Tibial nerve (tissue), 4 donors: Measurements from ENCODE around the gene RENBP.

Source experiments
- CTCF ChIP-seq, 5 experiments: fragments of 200-600 bp in 3 of 5; fragments of 450-650 bp in 2 of 5; sonication (generic) in 3 of 5; IDR thresholded peaks; one replicate each; pipeline ENCODE4 v1.5.1; 2016 to 2019; ENCODE audit warnings: antibody characterized with exemption in 5 of 5, mild to moderate bottlenecking in 3 of 5, moderate library complexity in 2 of 5
- EP300 ChIP-seq, 2 donors: sonication (generic); formaldehyde crosslinking; IDR thresholded peaks; one replicate each; pipeline ENCODE4 v1.6.1; 2017; ENCODE audit warnings: antibody characterized with exemption in 2 of 2, mild to moderate bottlenecking in 1 of 2
- POLR2A ChIP-seq, 2 donors: fragments of 450-650 bp; IDR thresholded peaks; one replicate each; pipeline ENCODE4 v1.6.1; 2017; ENCODE audit warnings: antibody characterized with exemption in 2 of 2, mild to moderate bottlenecking in 2 of 2, moderate library complexity in 2 of 2

- TF ChIP-seq CTCF (IDR thresholded peaks at IDR 0.05) (no peak), POLR2A (IDR thresholded peaks at IDR 0.05) (no peak), EP300 (IDR thresholded peaks at IDR 0.05) (no peak)
These were observed 24.9 kb upstream of the RENBP start for GRCh38 chrX:153969125-153969903.
